NCI-H2107 (cell line): ENCODE results near the gene NADSYN1.

ENCODE experiments used
- DNase-seq: peaks from one replicate; lab custom pipeline; 2025; lab: John Stamatoyannopoulos, UW

The NADSYN1 gene

DNA sequence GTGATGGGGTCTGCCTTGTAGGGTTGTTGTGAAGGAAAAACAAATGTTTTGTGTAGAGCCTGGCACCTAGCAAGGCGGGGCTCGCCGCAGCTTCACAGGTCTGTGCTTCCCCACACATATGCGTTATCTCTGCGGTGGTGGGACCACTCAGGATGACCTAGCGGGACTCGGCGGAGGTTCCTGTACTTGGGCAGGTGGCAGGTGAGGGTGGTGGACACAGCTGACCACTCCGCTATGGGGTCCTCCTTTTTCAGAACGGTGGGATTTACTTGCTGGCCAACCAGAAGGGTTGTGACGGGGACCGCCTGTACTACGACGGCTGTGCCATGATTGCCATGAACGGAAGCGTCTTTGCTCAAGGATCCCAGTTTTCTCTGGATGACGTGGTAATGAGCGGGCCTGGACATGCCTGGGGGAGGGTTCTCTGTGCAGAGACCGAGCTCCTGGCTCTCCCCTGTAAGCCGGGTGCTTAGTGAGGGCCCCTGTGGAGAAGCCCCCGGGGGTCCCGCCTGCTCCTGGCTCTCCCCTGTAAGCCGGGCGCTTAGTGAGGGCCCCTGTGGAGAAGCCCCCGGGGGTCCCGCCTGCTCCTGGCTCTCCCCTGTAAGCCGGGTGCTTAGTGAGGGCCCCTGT is 21.3 kb downstream of the NADSYN1 start:
- DNase-seq, result no peak

DNA sequence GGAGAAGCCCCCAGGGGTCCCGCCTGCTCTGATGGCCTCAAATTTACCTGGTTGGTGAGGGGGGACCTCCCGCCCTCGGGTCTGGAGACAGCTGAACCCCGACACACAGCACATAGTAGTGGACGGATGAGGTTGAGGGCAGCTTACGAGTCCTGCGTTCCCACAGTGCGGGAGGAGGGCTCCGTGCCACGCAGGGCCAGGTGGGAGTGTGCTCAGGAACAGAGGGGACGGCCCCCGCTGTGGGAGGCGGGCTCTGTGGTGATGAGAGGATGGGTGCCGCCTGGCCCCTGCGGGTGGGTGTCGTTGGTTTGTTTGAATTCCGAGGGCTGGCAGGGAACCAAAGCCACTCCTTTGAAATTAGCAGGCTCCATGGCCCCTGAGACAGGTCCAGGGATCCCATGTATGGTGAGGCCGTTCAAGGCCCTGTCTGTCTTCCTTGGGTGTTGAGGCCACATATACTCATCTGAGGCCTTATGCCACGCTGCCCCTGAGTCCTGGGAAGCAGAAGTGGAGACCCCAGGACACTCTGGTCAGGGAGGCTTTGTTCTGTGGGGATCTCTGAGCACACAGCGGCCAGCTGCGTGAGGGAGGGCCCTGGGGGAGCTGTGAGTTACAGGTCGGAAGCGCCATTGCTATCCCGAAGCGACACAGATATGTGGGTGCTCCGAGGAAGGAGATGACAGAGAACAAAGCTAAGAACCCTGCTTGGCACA is 21.9 kb downstream of the NADSYN1 start:
- no peak for DNase-seq

DNA sequence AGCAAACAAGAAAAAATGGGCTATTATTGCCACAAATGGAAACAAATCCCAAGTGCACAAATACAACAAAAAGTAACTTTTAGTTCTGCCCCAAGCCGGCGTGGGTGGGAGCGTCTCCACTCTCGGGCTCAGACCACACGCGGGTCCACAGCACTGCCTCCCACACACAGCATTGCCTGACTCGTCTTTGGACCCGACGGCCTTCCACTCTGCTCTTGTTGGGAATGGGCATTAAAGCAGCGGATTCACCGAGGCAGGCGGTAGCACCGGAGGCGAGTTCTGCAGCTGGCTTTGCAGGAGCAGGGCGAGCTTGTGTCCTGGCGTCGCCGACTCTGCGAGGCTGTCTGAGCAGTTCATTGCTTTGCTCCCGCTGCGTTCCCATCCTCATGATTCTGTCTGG is 23.0 kb downstream of the NADSYN1 start:
- DNase-seq, result no peak

DNA sequence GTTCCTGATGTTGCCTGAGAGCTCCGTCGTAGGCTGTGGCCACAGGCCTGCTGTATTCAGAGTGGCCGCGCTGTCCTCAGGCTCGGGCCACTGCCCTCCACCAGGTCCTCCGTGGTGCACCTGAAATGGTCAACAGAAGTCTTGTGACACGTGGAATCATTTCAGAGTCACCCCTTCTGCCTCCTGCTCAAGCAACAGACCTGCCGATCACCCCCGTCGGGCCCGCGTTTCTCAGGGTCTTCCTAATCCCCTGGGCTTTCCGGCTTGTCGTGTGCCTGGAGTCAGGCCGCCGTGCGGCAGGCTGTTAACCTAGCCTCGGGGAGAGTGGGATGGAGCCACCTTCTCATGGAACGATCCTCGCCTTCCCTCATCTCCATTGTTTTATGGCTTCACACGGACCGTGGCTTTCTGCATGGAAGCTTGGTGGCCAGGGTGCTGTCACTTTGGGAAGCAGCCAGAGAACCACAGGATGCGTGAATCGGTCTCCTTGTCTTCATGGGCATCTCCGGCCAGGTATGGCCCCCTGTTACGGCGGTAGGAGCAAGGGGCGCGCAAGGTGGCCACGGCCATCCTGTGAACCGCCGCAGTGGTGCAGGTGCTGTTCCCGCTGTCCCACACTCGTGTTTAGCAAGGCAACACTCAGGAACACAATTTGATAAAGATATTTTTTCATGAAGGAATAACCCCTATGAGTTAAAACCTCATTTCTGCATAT is 24.1 kb downstream of the NADSYN1 start:
- no peak for DNase-seq

DNA sequence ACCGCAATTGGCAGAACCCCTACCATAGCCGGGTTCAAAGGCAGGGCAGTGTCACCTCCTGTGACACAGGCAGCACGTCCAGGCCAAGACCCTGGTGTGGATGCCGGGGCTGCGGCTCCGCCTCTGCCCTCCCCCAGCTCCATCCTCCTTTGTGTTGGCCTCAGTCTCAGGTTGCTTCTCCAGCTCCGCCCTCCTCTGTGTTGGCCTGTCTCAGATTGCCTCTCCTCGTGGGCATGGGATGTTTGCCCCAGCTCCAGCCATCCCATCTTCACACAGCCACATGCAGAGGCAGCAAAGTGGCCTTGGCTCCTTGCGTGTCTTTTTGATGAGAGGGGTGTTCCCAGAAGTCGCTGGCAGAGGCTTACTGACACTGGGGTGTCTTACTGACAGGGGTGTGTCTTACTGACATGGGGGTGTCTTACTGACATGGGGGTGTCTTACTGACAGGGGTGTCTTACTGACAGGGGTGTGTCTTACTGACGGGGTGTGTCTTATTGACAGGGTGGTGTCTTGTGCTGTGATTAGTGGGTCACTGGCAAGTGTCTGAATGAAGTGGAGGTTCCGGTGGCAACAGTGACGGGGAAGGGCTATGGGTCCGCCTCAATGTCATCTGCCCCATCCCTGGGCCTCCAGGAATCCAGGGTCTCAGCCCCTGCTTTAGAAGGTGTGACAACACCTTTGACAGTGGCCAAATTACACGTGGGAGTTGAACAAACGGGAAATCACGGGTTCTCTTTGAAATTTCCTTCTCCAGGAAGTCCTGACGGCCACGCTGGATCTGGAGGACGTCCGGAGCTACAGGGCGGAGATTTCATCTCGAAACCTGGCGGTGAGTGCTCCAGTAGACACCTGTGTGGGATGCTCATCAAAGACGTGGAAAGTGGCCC is 24.9 kb downstream of the NADSYN1 start:
- DNase-seq, result no peak

DNA sequence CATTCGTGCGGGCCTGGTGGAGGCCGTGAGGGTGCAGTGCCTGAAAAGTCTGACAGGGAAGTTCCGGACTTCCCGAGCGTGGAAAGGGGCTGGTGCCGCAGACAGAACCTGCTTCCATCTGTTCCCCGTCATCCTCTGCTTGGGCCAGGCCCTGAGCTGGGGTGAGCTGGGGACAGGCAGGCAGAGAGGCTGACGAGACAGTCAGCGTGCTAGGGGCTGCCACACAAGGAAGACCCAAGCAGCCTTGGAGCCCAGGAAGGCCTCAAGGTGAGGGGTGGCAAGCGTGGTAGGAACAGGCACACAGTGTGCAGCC is 25.5 kb downstream of the NADSYN1 start:
- DNase-seq, result no peak

DNA sequence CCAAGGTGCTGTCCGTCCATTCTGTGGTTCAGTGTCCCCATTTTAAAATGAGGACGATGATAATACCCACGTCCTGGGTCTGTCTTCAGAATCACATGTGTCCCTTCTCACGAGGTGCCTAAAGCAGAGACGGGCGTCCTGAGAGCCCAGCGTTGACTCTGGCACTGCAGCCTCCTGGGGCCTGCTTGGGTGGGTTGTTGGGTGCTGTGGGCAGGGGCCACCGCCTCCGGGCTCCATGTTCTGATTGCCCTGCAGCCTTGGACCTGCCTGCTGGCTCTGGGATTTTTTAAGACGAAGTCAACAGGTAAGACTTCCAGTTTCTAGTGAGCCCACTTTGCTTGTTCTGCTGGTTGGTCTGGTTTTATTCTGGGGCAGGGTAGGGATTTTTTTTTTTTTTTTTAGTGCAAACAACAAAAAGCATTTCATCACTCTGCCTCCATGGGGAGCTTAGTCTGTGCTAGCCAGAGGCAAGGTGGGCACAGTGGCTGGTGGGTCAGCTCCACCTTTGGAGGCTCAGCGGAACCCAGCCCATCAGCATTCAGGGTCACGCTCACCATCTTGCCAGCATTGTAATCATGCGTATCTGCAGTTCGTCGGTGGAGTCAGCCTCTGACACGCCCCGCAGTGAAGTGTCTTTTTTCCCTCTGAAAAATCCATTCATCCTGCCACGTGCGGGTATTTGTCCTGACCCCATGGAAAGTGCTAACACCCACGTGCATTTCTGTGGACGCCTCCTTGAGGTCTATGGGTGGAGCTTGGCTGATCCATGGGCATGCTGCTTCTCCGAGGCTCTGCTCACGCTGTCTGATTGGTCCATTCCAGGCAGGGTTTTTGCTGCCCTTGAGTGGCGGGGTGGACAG is 28.3 kb downstream of the NADSYN1 start:
- no peak for DNase-seq

DNA sequence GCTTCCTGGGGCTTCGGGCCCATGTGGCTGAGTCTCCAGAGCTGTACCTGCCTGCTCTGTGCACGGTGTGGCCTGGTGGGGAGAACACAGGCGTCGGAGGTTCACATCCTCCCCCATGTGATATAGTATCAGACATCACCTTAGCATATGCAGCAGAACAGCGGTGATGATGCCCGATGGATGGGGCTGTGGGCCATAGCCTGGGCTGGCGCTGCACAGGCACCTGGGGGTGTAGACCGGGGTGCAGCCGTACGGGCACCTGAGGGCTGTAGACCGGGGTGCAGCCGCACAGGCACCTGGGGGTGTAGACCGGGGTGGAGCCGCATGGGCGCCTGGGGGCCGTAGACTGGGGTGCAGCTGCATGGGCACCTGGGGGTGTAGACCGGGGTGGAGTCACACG is 29.2 kb downstream of the NADSYN1 start:
- no peak for DNase-seq

DNA sequence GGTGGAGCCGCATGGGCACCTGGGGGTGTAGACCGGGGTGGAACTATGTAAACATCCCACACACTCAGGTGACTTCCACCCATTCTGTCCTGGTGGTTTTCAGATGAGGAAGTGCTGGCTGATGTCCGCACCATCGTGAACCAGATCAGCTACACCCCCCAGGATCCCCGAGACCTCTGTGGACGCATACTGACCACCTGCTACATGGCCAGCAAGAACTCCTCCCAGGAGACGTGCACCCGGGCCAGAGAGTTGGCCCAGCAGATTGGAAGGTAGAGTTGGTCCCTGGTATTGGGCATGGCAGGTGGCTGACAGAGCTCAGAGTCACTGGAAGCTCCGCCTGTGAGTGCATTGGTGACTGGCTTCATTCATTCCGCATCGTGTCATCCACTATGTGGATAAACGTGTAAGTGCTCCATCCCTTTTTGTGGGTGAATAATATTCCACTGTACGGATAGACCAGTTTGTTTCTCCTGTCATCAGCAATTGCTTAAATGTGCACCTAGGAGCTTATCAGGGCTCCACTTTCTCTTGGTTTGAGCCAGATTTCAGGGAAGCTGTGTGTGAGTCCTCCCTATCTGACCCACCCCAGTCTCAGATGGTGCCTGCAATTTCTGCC is 29.9 kb downstream of the NADSYN1 start:
- no peak for DNase-seq

DNA sequence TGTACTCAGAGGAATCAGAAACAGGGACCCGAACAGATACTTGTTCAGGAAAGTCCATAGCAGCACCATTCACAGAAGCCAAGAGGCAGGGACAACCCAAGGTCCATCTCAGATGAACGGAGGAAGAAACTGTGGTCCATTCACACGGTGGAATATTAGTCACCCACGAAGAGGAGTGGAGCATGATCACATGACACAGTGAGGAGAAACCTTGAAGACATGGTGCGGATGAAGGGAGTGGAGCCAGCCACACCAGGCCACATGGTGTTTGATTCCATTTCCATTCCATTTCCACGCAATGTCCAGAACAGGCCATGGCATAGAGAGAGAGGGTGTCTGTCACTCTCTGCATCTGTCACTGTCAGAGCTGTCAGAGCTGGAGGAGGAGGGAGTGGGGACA is 30.7 kb downstream of the NADSYN1 start:
- DNase-seq, result no peak

DNA sequence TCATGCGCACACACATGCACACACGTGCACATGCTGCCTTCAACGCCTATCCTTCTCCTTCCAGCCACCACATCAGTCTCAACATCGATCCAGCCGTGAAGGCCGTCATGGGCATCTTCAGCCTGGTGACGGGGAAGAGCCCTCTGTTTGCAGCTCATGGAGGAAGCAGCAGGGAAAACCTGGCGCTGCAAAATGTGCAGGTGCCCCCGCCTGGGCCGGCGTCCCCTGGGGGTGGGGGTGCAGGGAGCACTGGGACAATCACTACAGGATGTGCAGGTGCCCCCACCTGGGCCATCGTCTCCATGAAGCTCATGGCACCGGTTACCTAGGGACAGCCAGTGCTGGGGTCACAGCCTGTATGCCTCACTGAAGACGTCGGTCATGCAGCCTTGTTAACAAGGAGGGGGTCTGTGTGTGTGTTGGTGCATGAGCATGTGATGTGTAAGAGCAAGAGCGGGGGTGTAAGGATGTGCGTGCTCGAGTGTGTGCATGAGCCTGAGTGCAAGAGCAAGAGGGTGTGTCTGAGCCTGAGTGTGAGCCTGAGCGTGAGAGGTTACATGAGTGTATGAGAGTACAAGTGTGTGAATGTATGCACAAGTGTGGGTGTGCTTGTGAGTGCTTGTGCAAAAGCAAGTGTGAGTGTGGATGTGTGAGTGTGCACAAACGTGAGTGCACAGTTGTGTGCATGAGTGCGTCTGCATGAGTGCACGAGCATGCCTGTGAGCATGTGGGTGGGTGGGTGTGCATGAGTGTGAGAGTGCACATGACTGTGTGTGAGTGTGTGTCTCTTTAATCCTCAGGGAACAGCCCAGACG is 31.5 kb downstream of the NADSYN1 start:
- no peak for DNase-seq

DNA sequence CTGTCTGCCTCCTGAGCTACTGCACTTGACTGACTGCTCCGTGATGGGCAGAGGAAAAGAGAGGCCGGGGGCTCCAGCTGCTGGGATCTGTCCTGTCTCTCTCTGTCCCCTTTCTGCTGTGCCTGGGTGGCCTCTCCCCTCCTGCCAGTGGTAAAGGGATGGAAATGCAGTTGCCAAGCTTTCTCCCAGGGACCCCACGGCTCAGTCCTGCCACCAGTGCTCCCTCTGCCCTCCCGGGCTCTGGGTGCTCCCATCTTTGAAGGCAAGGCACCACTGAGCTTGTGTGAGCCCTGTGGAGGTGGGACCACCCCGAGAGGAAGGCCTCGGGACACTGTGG is 32.0 kb downstream of the NADSYN1 start:
- DNase-seq, result no peak

DNA sequence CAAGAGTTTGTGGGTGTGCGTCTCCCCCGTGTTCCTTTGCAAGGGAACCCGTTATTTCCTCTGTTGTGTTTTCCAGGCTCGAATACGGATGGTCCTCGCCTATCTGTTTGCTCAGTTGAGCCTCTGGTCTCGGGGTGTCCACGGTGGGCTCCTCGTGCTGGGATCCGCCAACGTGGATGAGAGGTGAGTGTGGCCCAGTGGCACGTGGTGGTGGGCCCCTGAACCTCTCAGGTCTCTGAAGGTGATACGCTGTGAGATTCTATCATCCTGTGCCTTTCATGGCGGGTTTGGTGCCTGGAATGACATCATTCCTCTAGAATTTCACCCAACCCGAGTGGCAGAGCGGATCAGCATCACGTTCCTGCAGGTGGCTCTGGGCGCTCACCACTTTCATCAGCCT is 32.5 kb downstream of the NADSYN1 start:
- no peak for DNase-seq

DNA sequence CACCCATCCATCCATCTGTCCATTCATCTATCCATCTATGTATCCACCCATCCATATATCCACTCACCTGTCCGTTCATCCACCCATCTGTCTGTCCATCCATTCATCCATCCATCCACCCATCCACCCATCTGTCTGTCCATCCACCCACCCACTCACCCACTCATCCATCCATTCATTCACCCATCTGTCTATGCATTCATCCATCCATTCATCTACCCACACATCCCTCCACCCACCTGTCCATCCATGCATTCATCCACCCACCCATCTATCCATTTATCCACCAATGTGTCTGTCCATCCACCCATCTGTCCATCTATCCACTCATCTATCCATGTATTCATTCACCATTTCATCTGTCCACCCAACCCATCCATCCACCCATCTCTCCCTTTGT is 33.3 kb downstream of the NADSYN1 start:
- no peak for DNase-seq

DNA sequence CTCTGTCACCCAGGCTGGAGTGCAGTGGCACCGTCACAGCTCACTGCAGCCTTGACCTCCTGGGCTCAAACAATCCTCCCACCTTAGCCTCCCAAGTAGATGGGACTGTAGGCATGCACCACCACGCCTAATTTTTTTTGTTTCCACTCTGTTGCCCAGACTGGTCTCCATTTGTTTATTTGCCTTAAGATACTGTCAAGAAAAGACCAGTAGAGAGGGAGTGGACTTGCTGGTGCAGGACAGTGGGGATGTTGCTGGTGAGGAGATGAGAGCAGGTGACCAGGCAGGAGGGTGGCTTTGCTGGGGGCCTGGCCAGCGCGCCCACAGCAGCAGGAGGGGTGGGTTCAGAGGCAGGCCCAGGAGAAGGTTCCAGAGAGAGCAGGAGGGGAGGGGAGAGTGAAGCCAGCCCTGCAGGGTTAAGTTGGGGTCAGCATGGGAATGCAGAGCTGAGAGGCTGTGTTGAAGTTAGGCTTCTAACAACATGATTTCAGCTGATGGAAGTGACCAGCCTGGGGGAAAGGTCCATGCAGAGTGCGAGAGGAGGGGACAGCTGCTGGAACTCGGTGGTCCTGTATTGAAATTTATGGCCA is 35.8 kb downstream of the NADSYN1 start:
- DNase-seq, result no peak

DNA sequence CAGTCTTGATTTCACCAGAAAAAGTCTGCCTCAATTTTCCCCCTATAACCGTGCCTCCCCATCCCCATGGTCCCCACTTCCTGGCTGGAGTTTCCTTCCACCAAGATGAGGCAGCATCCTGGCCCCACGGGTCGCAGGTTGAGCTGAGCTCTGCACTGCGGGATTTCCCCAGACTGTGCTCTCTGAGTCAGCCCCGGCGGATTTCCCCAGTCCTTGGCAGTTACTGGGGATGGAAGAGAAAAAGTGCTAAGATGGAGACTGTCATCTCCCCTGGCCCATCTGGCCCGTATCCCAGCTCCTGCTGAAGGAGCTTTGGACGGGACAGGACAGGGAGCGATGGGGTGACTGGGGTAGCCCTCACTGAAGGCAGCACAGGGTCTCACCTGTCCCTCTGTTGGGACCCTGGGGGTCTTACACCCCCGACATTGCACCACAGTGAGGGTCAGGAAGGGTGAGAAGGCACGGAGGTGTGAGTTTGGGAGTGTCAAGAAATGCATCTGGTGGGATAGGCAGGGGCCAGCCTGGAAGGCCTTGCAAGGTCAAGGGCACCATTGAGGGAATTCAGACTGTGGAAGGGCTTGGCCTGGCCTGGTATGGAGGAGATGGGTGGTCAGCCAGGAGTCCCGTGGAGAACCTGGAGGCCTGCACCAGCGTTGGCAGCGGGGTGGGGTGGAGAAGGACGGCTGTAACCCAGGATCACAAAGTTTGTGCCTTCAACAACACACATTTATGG is 36.5 kb downstream of the NADSYN1 start:
- no peak for DNase-seq

DNA sequence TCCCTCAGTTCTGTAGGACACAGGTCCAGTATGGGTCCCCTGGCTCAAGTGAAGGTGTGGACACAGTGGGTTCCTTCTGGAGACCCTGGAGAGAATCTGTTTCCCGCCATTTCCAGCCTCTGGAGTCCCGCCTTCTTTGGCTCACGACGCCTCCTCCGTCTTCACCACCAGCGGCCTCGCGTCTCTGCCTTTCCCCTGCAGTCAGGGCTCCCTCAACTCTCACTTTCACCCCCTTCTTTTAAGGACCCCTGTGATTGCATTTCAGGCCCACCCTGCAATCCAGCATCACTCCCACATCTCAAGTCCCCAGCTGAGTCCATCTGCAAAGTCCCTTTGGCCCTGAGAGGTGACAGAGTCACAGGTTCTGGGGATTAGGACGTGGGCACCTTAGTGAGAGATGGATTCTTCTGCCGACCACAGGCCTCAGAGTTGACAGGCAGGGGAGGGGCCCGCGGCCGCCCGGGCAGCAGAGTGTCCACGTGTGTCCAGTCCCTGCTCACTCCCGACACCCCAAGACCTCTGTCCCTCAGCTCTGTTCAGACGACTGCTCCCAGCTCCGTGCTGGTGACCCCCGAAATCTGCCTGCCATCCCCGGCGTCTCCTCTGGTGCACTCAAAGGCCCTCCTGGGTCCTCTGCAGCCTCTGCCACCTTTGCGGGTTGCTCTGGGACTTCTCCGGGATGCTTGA is 37.2 kb downstream of the NADSYN1 start:
- no peak for DNase-seq

DNA sequence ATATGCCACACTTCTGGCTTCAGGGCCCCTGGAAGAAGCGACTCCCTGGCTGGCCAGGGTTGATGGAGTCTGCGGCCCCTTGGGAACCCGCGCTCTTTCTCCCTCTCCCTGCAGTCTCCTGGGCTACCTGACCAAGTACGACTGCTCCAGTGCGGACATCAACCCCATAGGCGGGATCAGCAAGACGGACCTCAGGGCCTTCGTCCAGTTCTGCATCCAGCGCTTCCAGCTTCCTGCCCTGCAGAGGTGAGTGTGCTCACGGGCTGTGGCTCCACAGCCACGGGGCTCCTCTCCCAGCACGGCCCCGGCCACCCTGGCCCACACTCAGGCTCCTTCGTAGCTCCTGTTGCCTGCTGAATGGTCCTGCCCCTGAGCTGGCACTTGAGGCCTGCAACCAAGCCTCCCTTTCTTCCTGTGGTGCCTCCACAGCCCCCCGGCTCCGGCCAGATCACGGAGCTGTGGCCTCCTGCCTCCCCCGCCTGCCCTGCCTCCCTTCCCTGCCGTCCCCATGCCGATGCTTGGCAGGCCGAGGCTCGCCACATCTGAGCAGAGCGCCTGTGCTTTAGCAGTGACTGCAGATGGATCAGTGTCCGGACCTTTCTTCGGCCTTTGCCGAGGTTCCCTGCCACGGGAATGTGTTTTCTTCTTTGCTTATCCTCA is 37.9 kb downstream of the NADSYN1 start:
- DNase-seq, result no peak
